Endodermal cell (in vitro differentiated cells): ENCODE measurements around the gene CIBAR2. TPM values are rescaled to one million over a fixed set of nuclear protein-coding genes. Genes with fewer than 3 reads are reported as not detected.

ENCODE experiments used
- DNase-seq: peaks from one replicate; pipeline ENCODE4 v3.0.0-alpha.2; 2017
- H3K27ac ChIP-seq: 2 replicates; pipeline ENCODE4 v1.5.1; 2013; ENCODE audit warnings: mild to moderate bottlenecking, low read depth, low read length, moderate library complexity
- H3K27me3 ChIP-seq: 2 replicates; pipeline ENCODE4 v1.6.1; 2013; ENCODE audit warnings: mild to moderate bottlenecking, low read length, moderate library complexity; ENCODE audit not compliant: insufficient read depth, control insufficient read depth, poor library complexity, severe bottlenecking
- H3K36me3 ChIP-seq: 2 replicates; pipeline ENCODE4 v1.7.0; 2013; ENCODE audit warnings: mild to moderate bottlenecking, low read length, moderate library complexity; ENCODE audit not compliant: control insufficient read depth, insufficient read depth
- H3K4me1 ChIP-seq: one replicate; pipeline ENCODE4 v1.7.0; 2013; ENCODE audit warnings: low read length; ENCODE audit not compliant: control insufficient read depth, insufficient read depth
- H3K4me3 ChIP-seq: 2 replicates; pipeline ENCODE4 v1.5.1; 2013; ENCODE audit warnings: mild to moderate bottlenecking, low read length, moderate library complexity
- H3K9ac ChIP-seq: 2 replicates; pipeline ENCODE4 v1.6.1; 2013; ENCODE audit warnings: mild to moderate bottlenecking, low read length, moderate library complexity; ENCODE audit not compliant: poor library complexity, severe bottlenecking; ENCODE audit errors: extremely low read depth
- H3K9me3 ChIP-seq: 2 replicates; pipeline ENCODE4 v1.6.1; 2013; ENCODE audit warnings: mild to moderate bottlenecking, low read length, moderate library complexity; ENCODE audit not compliant: control insufficient read depth
- H3K27ac Mint-ChIP-seq: 2 replicates; pipeline ENCODE4 v1.8.0; 2020; ENCODE audit warnings: mixed read lengths
- H3K27me3 Mint-ChIP-seq: 2 replicates; pipeline ENCODE4 v1.8.0; 2021; ENCODE audit warnings: mild to moderate bottlenecking, mixed read lengths; ENCODE audit not compliant: insufficient read depth
- H3K36me3 Mint-ChIP-seq: 2 replicates; pipeline ENCODE4 v1.8.0; 2020; ENCODE audit warnings: low read depth, mixed read lengths
- H3K4me1 Mint-ChIP-seq: 2 replicates; pipeline ENCODE4 v1.8.0; 2020; ENCODE audit warnings: mixed read lengths
- H3K4me3 Mint-ChIP-seq: 2 replicates; pipeline ENCODE4 v1.8.0; 2020; ENCODE audit warnings: mild to moderate bottlenecking, moderate library complexity, mixed read lengths
- H3K9me3 Mint-ChIP-seq: 2 replicates; pipeline ENCODE4 v1.8.0; 2020; ENCODE audit warnings: mild to moderate bottlenecking, mixed read lengths
- CTCF ChIP-seq: fragments of 200-600 bp; sonication (generic); conservative IDR thresholded peaks from 2 replicates; pipeline ENCODE4 v1.5.0; 2021; ENCODE audit warnings: antibody characterized with exemption, mild to moderate bottlenecking
- WGBS, 2 experiments: methylation state at CpG; one replicate each; pipeline versions ENCODE4 v1.1.5 to v1.1.7; 2013; ENCODE audit warnings: missing lambda C conversion rate in 2 of 2, mixed read lengths in 1 of 2; ENCODE audit not compliant: insufficient coverage in 1 of 2, insufficient read length in 1 of 2; 5-methylcytosine and 5-hydroxymethylcytosine counted together
- total RNA-seq, 2 donors: library from RNA; stranded (reverse); fragmentation: NEBNext Ultra II Directional in 1 of 2; extraction: Animal tissue kit (Norgen Biotek cat#: 25700) in 1 of 2; gene quantifications; 2 replicates in 1 of 2; 3 replicates in 1 of 2; pipeline ENCODE4 v1.2.1, GENCODE V29; 2021

CIBAR2 gene
- total RNA-seq, 2 donors from 2014 or later: not detected

DNA sequence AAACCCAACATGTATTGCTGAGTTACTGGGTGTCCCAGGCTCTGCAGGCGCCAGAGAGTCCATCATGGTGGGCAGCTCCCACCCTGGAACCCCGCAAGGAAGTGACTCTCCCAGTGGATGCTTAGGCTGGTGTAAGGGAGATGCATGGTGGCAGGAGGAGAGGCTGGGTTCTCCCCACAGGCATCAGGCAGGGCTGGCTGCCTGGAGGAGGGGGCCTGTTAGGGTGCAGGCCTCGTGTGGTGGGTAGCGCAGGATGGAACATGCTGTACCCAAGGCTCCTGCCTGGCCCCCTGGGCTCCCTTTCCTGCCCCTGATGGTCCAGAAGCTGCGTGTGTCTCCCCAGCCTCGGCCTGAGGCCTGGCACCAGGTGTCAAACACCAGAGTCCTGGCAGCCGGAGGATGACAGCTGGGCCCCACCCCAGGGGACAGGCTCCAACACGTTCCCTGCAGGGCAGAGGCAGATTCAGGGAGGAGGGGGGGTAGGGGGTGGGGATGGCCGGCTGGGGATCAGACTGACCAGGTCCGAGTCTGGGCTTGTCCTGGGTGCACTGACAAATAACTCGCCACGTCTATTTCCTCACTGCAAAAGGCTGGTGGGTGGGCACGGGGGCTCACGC is 40.2 kb upstream of the CIBAR2 start:
- H3K9me3 Mint-ChIP-seq: no peaks in the 10 kb centered on the region
- no peak for DNase-seq
- H3K4me3 Mint-ChIP-seq: no peak overlapping the region
- H3K27ac Mint-ChIP-seq: no peak overlapping the region
- no peaks in the 10 kb centered on the region for H3K36me3 Mint-ChIP-seq
- Histone ChIP-seq H3K36me3 (no peaks in the 10 kb centered on the region), H3K9me3 (no peaks in the 10 kb centered on the region), H3K27me3 (no peaks in the 10 kb centered on the region), H3K9ac (no peak overlapping the region), H3K4me1 (peaks cover under 1% of the 10 kb centered on the region), H3K4me3 (no peak overlapping the region), H3K27ac (no peak overlapping the region)
- peaks cover 4% of the 10 kb centered on the region for H3K27me3 Mint-ChIP-seq
- TF ChIP-seq CTCF: no peak
- WGBS, 2 experiments: 83 to 89% methylated on average over 10 to 14 of the region's 14 CpGs
- H3K4me1 Mint-ChIP-seq: peaks cover 1% of the 10 kb centered on the region

- 83 to 89% methylated on average over 16 to 24 of the region's 24 CpGs for WGBS, 2 experiments
- H3K27me3 ChIP-seq: no peaks in the 10 kb centered on the region
- no peaks in the 10 kb centered on the region for H3K9me3 Mint-ChIP-seq
- H3K36me3 ChIP-seq: no peaks in the 10 kb centered on the region
- H3K27me3 Mint-ChIP-seq: peaks cover 4% of the 10 kb centered on the region
- peak overlapping the region; percentile 29 for H3K27ac ChIP-seq
- no peak overlapping the region for H3K9ac ChIP-seq
- H3K9me3 ChIP-seq: no peaks in the 10 kb centered on the region
- peaks cover 7% of the 10 kb centered on the region for H3K4me1 Mint-ChIP-seq
- peaks cover 7% of the 10 kb centered on the region for H3K4me1 ChIP-seq
- H3K36me3 Mint-ChIP-seq: no peaks in the 10 kb centered on the region
- no peak for DNase-seq
- H3K4me3 ChIP-seq: no peak overlapping the region
- H3K4me3 Mint-ChIP-seq: no peak overlapping the region
- TF ChIP-seq CTCF: no peak
- H3K27ac Mint-ChIP-seq: no peak overlapping the region
Observed at GRCh38 chr16:85151603-85152413, 39.5 kb upstream of the CIBAR2 start.

GRCh38 chr16:85151079-85151602 is 38.9 kb upstream of the CIBAR2 start:
- peaks cover 7% of the 10 kb centered on the region for H3K4me1 Mint-ChIP-seq
- Histone ChIP-seq H3K9me3 (no peaks in the 10 kb centered on the region), H3K9ac (no peak overlapping the region), H3K4me3 (no peak overlapping the region), H3K27me3 (no peaks in the 10 kb centered on the region), H3K4me1 (peaks cover 9% of the 10 kb centered on the region), H3K27ac (peak overlapping the region; percentile 29), H3K36me3 (no peaks in the 10 kb centered on the region)
- no peaks in the 10 kb centered on the region for H3K9me3 Mint-ChIP-seq
- H3K27me3 Mint-ChIP-seq: peaks cover 4% of the 10 kb centered on the region
- no peak for TF ChIP-seq CTCF
- no peak overlapping the region for H3K4me3 Mint-ChIP-seq
- DNase-seq: no peak
- H3K36me3 Mint-ChIP-seq: no peaks in the 10 kb centered on the region
- no peak overlapping the region for H3K27ac Mint-ChIP-seq
- 85 to 88% methylated on average over 11 of the region's 11 CpGs for WGBS, 2 experiments
